Parathyroid adenoma (tissue), 2 donors: ENCODE results near the gene GIGYF1.
A peak's percentile ranks its signal among the peaks of the same experiment; 100 is the strongest.

Source experiments
- H2AFZ ChIP-seq: fragments of 300-600 bp; sonication (generic); one replicate; pipeline ENCODE4 v1.7.0; 2017; ENCODE audit warnings: antibody characterized with exemption, mild to moderate bottlenecking
- H3K27ac ChIP-seq: fragments of 300-600 bp; sonication (generic); one replicate; pipeline ENCODE4 v1.7.0; 2017
- H3K27me3 ChIP-seq: fragments of 300-600 bp; sonication (generic); one replicate; pipeline ENCODE4 v1.7.0; 2017; ENCODE audit warnings: low read length; ENCODE audit not compliant: control insufficient read depth, insufficient read depth
- H3K36me3 ChIP-seq: fragments of 300-600 bp; sonication (generic); one replicate; pipeline ENCODE4 v1.7.0; 2017; ENCODE audit warnings: low read length; ENCODE audit not compliant: control insufficient read depth, insufficient read depth
- H3K4me1 ChIP-seq: fragments of 300-600 bp; sonication (generic); one replicate; pipeline ENCODE4 v1.7.0; 2017; ENCODE audit warnings: control low read depth
- H3K4me2 ChIP-seq: fragments of 300-600 bp; sonication (generic); one replicate; pipeline ENCODE4 v1.7.0; 2017; ENCODE audit warnings: low read length
- H3K4me3 ChIP-seq: fragments of 300-600 bp; sonication (generic); one replicate; pipeline ENCODE4 v1.7.0; 2017; ENCODE audit warnings: low read depth, low read length
- H3K79me2 ChIP-seq: fragments of 300-600 bp; sonication (generic); one replicate; pipeline ENCODE4 v1.7.0; 2017; ENCODE audit warnings: control low read depth
- H3K9ac ChIP-seq: fragments of 300-600 bp; sonication (generic); one replicate; pipeline ENCODE4 v1.7.0; 2017; ENCODE audit warnings: mild to moderate bottlenecking
- H3K9me3 ChIP-seq: fragments of 300-600 bp; sonication (generic); one replicate; pipeline ENCODE4 v1.7.0; 2017; ENCODE audit warnings: low read length; ENCODE audit not compliant: control insufficient read depth
- TF ChIP-seq, protein P1 (sequence below): fragments of 300-600 bp; sonication (generic); IDR thresholded peaks from one replicate; pipeline ENCODE4 v1.7.0; 2017; ENCODE audit warnings: antibody characterized with exemption, mild to moderate bottlenecking
- donor health status: primary hyperparathyroidism.

Gene GIGYF1

DNA sequence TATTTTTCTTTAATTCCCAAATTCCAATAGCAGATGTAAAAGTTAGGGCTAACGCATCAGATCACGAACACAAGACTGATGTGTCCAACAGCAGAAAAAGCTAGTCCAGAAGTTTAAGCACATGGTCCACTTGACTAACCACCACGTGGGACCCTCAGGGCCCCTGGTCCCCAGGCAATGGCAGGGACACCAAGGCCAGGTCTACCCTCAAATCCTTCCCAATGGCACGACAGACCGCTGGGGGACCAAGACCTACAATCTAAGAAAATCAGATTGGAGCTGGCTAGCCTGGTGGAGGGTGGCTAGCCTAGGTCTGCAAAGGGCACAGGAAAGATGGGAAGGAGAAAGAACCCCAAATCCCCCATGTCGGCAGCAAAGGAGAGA is 1.5 kb downstream of the GIGYF1 start:
- Histone ChIP-seq H3K4me3 (peak overlapping the region; percentile 65), H2AFZ (no peak overlapping the region), H3K4me2 (peak overlapping the region; percentile 79), H3K36me3 (no peaks in the 10 kb centered on the region), H3K9ac (no peak overlapping the region), H3K27me3 (no peaks in the 10 kb centered on the region), H3K27ac (peak overlapping the region; percentile 15), H3K9me3 (no peaks in the 10 kb centered on the region), H3K79me2 (peaks cover 36% of the 10 kb centered on the region), H3K4me1 (peaks cover 21% of the 10 kb centered on the region)
- TF ChIP-seq, protein P1, sequence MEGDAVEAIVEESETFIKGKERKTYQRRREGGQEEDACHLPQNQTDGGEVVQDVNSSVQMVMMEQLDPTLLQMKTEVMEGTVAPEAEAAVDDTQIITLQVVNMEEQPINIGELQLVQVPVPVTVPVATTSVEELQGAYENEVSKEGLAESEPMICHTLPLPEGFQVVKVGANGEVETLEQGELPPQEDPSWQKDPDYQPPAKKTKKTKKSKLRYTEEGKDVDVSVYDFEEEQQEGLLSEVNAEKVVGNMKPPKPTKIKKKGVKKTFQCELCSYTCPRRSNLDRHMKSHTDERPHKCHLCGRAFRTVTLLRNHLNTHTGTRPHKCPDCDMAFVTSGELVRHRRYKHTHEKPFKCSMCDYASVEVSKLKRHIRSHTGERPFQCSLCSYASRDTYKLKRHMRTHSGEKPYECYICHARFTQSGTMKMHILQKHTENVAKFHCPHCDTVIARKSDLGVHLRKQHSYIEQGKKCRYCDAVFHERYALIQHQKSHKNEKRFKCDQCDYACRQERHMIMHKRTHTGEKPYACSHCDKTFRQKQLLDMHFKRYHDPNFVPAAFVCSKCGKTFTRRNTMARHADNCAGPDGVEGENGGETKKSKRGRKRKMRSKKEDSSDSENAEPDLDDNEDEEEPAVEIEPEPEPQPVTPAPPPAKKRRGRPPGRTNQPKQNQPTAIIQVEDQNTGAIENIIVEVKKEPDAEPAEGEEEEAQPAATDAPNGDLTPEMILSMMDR = no peak

DNA sequence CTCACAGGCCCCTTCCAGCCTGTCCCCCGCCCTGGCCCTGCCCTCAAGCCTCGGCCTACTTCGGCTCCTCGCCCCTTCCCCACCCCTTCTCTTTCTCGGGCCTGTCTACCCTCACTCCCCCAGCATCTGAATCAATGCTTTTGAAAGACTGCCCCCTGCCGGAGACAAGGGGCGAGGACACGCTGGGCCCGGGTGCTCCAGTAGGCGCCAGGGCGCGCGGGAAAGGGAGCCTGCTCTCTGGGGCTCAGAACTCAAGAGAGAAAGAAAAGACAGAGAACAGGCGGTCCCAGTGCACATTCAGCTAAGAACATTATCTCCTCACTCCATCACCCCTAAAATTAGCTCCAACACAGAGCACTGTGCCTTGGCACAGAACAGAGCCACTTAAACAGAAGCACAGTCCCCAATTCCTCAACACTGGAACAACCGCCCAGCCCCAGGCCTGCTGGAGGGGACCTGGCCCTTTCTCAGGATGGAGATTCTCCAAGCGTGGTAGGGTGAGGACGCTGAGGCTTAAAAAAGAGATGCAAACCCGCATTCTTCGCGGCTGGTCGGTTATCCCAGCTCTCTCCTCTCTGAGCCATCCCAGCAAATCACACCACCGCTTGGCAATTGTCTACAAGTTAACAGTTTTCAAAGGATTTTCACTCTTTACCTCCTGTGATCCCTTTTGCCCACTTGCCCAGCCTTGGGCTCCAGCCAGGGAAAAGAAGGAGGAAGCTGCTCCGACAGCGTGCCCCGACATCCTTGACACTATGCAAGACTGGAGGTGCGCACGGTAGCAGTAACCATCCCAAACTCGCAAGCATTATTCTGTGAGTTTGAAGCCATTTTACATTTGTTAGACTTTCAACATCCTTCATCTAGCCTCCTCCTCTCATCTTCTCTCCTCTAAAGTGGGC is 2.1 kb downstream of the GIGYF1 start:
- H2AFZ ChIP-seq = no peak overlapping the region
- no peaks in the 10 kb centered on the region for H3K27me3 ChIP-seq
- H3K79me2 ChIP-seq = peaks cover 36% of the 10 kb centered on the region
- peak overlapping the region; percentile 24 for H3K4me3 ChIP-seq
- H3K4me1 ChIP-seq = peaks cover 21% of the 10 kb centered on the region
- H3K9ac ChIP-seq = no peak overlapping the region
- no peak overlapping the region for H3K27ac ChIP-seq
- TF ChIP-seq, protein P1 = peak; percentile 92
- H3K4me2 ChIP-seq = peak overlapping the region; percentile 79
- H3K36me3 ChIP-seq = no peaks in the 10 kb centered on the region
- H3K9me3 ChIP-seq = no peaks in the 10 kb centered on the region

DNA sequence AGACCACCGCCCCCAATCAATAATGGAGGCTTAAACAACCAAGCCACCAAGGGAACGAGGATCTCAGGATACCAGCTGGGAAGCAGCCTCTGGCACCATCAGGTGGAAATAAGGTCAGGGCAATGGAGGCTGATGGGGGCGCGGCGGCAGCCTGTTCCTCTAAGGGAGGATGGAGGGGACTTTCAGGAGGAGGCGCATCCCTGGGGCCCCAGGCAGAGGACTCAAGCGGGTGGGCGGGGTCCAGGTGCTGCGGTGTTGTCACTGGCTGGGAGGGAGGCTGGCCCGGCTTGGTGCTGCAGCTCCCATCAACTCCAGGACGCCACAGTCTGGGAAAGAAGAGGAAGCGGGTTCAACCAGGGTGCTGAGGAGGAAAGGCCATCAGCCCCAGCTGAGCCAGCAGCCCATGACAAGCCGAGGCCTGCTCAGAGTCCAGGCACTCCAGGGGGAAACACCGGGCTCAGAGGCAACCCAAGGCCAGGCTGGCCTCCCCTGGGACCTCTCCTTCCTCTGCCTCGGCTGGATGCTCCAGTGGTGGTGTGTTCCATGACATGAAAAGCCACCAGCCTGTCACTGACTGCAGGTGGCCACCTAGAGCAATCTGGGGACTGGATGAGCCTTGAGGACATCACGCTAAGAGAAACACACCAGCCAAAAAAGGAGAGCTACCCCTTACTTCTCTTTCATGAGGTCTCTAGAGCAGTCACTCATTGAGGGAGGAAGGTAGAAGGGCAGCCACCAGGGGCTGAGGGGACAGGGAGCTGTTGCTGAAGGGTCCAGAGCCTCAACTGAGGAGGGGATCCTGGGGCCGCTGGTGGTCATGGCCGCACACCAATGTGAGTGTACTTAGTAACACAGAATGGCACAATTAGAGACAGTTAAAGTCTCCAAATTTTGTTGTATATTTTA is 4.6 kb downstream of the GIGYF1 start:
- Histone ChIP-seq H3K36me3 (no peaks in the 10 kb centered on the region), H3K27me3 (no peaks in the 10 kb centered on the region), H3K79me2 (peaks cover 36% of the 10 kb centered on the region), H3K4me1 (peaks cover 21% of the 10 kb centered on the region), H3K4me3 (no peak overlapping the region), H2AFZ (no peak overlapping the region), H3K27ac (no peak overlapping the region), H3K9ac (no peak overlapping the region), H3K4me2 (no peak overlapping the region), H3K9me3 (no peaks in the 10 kb centered on the region)
- TF ChIP-seq, protein P1 = no peak

DNA sequence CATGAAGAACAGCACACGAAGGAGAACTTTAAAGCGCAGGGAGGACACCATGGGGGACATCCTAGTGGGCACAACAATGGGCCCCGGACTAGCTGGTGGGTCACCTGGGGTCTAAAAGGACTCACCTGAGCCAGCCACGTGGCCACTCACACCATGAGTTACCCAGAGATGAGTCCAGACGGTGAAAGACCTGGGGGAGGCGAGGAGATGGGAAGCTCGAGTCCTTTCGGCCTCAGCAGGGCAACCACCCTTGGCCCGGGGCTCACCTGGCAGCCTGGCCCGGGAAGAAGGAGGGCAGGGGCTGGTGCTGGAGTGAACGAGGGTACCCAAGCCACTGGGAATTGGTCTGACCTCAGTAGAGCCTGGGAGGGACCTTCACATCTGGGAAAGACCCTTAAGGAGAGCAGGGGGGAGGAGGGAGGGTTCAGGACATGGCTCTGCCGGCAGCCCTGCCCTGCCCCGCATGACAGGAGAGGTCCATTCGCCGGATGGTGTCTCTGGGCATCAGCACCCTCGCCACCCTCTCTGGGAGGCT is 5.7 kb downstream of the GIGYF1 start:
- no peak overlapping the region for H3K9ac ChIP-seq
- H2AFZ ChIP-seq = no peak overlapping the region
- no peak overlapping the region for H3K4me2 ChIP-seq
- no peak overlapping the region for H3K27ac ChIP-seq
- no peaks in the 10 kb centered on the region for H3K27me3 ChIP-seq
- H3K79me2 ChIP-seq = peaks cover 36% of the 10 kb centered on the region
- H3K9me3 ChIP-seq = no peaks in the 10 kb centered on the region
- H3K36me3 ChIP-seq = no peaks in the 10 kb centered on the region
- H3K4me1 ChIP-seq = peaks cover 21% of the 10 kb centered on the region
- TF ChIP-seq, protein P1 = no peak
- H3K4me3 ChIP-seq = no peak overlapping the region
